ENCODE measurements around the gene ADCY2.

GRCh38 chr5:7827610-7828009, 431.7 kb downstream of the ADCY2 start:
- TF ChIP-seq TOX (CRISPR knock-in tag; IDR thresholded peaks at IDR 0.05; ENCODE audit: borderline replicate concordance) (no peak), ZNF565 (CRISPR knock-in tag; conservative IDR thresholded peaks at IDR 0.05; ENCODE audit: low read depth) (no peak)

Measured in SK-N-SH treated with all-trans-retinoic acid at 6 μM for 48 hours (cell line).